HG03095 (cell line): ENCODE data around the gene FOXO1.

Experiments used
- ATAC-seq: cut with Tn5 transposase; IDR thresholded peaks from one replicate; pipeline ENCODE4 v1.9.1; 2021; ENCODE audit warnings: moderate library complexity; ENCODE audit not compliant: unreplicated experiment

Gene FOXO1

GRCh38 chr13:40640202-40640601 is 26.2 kb downstream of the FOXO1 start:
- ATAC-seq = no peak

- no peak for ATAC-seq
Observed at GRCh38 chr13:40639221-40639681, 27.2 kb downstream of the FOXO1 start.

GRCh38 chr13:40637643-40638042 is 28.8 kb downstream of the FOXO1 start:
- no peak for ATAC-seq

- no peak for ATAC-seq
Observed at GRCh38 chr13:40635315-40635995, 31.0 kb downstream of the FOXO1 start.

- no peak for ATAC-seq
Observed at GRCh38 chr13:40632915-40633314, 33.5 kb downstream of the FOXO1 start.

GRCh38 chr13:40631605-40632004 is 34.8 kb downstream of the FOXO1 start:
- no peak for ATAC-seq

- peak; percentile 80 for ATAC-seq
Observed at GRCh38 chr13:40629678-40630384, 36.6 kb downstream of the FOXO1 start.

- no peak for ATAC-seq
Observed at GRCh38 chr13:40626977-40627376, 39.5 kb downstream of the FOXO1 start.

GRCh38 chr13:40626561-40626960 is 39.9 kb downstream of the FOXO1 start:
- no peak for ATAC-seq

GRCh38 chr13:40624986-40625385 is 41.5 kb downstream of the FOXO1 start:
- no peak for ATAC-seq

- no peak for ATAC-seq
Observed at GRCh38 chr13:40624383-40624782, 42.1 kb downstream of the FOXO1 start.

- ATAC-seq = no peak
Observed at GRCh38 chr13:40622761-40623160, 43.7 kb downstream of the FOXO1 start.

GRCh38 chr13:40622246-40622645 is 44.2 kb downstream of the FOXO1 start:
- no peak for ATAC-seq

GRCh38 chr13:40619479-40619814 is 47.0 kb downstream of the FOXO1 start:
- ATAC-seq = no peak

GRCh38 chr13:40618581-40619478 is 47.6 kb downstream of the FOXO1 start:
- no peak for ATAC-seq

- ATAC-seq = no peak
Observed at GRCh38 chr13:40617801-40618356, 48.6 kb downstream of the FOXO1 start.

GRCh38 chr13:40615619-40616018 is 50.8 kb downstream of the FOXO1 start:
- ATAC-seq = no peak

GRCh38 chr13:40613914-40614313 is 52.5 kb downstream of the FOXO1 start:
- no peak for ATAC-seq

GRCh38 chr13:40613192-40613818 is 53.1 kb downstream of the FOXO1 start:
- peak; percentile 82 for ATAC-seq

- ATAC-seq = no peak
Observed at GRCh38 chr13:40612041-40612440, 54.4 kb downstream of the FOXO1 start.

- ATAC-seq = no peak
Observed at GRCh38 chr13:40611635-40612034, 54.8 kb downstream of the FOXO1 start.
